Measurements from ENCODE around the gene EPHA6.

The EPHA6 gene

GRCh38 chr3:97338375-97338774 lies 524.0 kb downstream of the EPHA6 start:
- DNase-seq (ENCODE audit: low read depth) = no peak
- no peak for TF ChIP-seq CTCF (IDR thresholded peaks at IDR 0.05; ENCODE audit: low read length, missing control alignments)
- H3K4me3 ChIP-seq (replicated peaks; ENCODE audit: low read depth, low read length) = no peak overlapping the region

GRCh38 chr3:97340940-97341339 lies 526.5 kb downstream of the EPHA6 start:
- no peak for TF ChIP-seq CTCF (IDR thresholded peaks at IDR 0.05; ENCODE audit: low read length, missing control alignments)
- DNase-seq (ENCODE audit: low read depth) = no peak
- H3K4me3 ChIP-seq (replicated peaks; ENCODE audit: low read depth, low read length) = no peak overlapping the region

GRCh38 chr3:97347780-97348179 lies 533.4 kb downstream of the EPHA6 start:
- DNase-seq (ENCODE audit: low read depth) = no peak
- no peak overlapping the region for H3K4me3 ChIP-seq (replicated peaks; ENCODE audit: low read depth, low read length)
- no peak for TF ChIP-seq CTCF (IDR thresholded peaks at IDR 0.05; ENCODE audit: low read length, missing control alignments)

DNA sequence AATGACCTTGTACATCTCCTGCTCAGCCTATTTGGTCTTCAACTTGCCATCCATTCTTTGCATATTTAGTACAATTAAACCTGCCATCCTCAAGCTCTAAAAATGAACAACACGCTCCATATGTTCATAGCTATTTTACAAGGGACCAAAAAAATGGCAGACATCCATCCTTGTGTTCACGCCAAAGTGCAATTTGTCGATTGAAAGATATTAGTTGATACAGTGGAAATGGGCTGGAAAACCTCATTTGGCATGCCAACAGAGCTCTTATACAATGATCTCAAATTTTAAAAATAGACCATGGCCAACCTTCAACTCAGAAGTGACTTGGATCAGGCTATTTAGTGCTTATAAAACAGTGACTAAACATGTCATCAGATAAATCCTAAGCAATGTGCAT lies 536.6 kb downstream of the EPHA6 start:
- no peak for DNase-seq (ENCODE audit: low read depth)
- H3K4me3 ChIP-seq (replicated peaks; ENCODE audit: low read depth, low read length) = no peak overlapping the region
- TF ChIP-seq CTCF (IDR thresholded peaks at IDR 0.05; ENCODE audit: low read length, missing control alignments) = no peak

GRCh38 chr3:97353176-97353575 lies 538.8 kb downstream of the EPHA6 start:
- TF ChIP-seq CTCF (IDR thresholded peaks at IDR 0.05; ENCODE audit: low read length, missing control alignments) = no peak
- no peak for DNase-seq (ENCODE audit: low read depth)

DNA sequence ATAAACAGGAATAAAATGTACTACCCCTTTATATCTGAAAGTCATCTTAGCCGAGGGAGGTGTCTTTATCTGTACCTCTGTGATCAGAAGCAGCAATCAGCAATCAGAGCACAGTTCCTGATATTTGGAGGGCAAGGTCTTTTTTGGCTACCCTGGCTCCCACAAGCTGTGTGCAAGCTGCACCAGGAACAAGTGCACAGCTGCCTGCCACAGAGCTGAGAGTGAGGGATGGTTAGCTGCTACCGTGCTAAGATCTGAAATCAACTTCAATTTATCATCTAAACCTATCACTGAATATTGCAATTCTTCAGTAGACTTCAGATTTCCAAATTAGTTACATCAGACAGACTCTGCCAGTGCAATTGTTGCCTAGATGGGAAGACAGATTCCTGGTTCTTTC lies 545.6 kb downstream of the EPHA6 start:
- DNase-seq (ENCODE audit: low read depth) = no peak
- TF ChIP-seq CTCF (IDR thresholded peaks at IDR 0.05; ENCODE audit: low read length, missing control alignments) = no peak
- no peak overlapping the region for H3K4me3 ChIP-seq (replicated peaks; ENCODE audit: low read depth, low read length)

More at GRCh38 chr3:97353176-97353575, 538.8 kb downstream of the EPHA6 start:
- H3K4me3 ChIP-seq (replicated peaks; ENCODE audit: low read depth, low read length) = no peak overlapping the region

DNA sequence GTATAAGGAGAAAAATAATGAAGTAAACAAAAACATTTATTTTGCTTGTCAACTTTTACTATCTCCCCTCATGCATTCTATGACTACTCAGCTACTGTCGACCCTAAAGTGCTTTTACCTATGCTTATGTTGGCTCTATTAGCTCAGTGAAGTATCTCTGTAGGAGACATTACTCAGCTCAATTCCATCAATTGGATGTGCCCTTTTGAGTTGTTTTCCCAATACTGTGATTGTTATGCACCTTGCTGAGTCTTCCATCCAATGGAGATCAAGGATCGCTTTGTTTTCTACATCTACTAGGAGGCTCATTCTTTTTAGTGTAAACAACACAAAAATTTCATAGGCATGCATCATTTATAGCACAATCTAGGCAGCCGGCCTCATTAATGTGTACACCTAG lies 546.4 kb downstream of the EPHA6 start:
- no peak for TF ChIP-seq CTCF (IDR thresholded peaks at IDR 0.05; ENCODE audit: low read length, missing control alignments)
- DNase-seq (ENCODE audit: low read depth) = no peak
- H3K4me3 ChIP-seq (replicated peaks; ENCODE audit: low read depth, low read length) = no peak overlapping the region

Data from fibroblast of pulmonary artery (primary cell).